Body of pancreas (tissue), 4 donors: ENCODE measurements around the gene FBXW12. TPM values are rescaled to one million over a fixed set of nuclear protein-coding genes. Genes with fewer than 3 reads are reported as not detected.

Experiments
- ATAC-seq: fragments of 150-250 bp; one replicate; pipeline ENCODE4 v1.9.1; 2016
- DNase-seq, 4 donors: peaks; one replicate each; pipeline ENCODE4 v3.0.0-alpha.2; 2019
- H3K27ac ChIP-seq, 4 donors: fragments of 200-600 bp; sonication (generic); 1 replicate in 3 of 4; 2 replicates in 1 of 4; pipeline versions ENCODE4 v1.5.1 to v1.6.1; 2016 to 2019; ENCODE audit warnings: mild to moderate bottlenecking in 1 of 4, mixed read lengths in 1 of 4, moderate library complexity in 1 of 4
- H3K27me3 ChIP-seq, 2 donors: fragments of 200-600 bp; sonication (generic); one replicate each; pipeline ENCODE4 v1.6.0; 2016; ENCODE audit warnings: mild to moderate bottlenecking in 1 of 2
- H3K36me3 ChIP-seq, 2 donors: fragments of 200-600 bp; sonication (generic); replicated peaks in 1 of 2; 2 replicates each; pipeline ENCODE4 v1.5.1; 2016; ENCODE audit warnings: low read depth in 2 of 2; ENCODE audit not compliant: insufficient read depth in 1 of 2
- H3K4me1 ChIP-seq: fragments of 200-600 bp; sonication (generic); one replicate; pipeline ENCODE4 v1.6.0; 2016
- H3K4me3 ChIP-seq, 2 donors: fragments of 200-600 bp; sonication (generic); 1 replicate in 1 of 2; 2 replicates in 1 of 2; pipeline ENCODE4 v1.5.1; 2016 to 2019
- H3K9me3 ChIP-seq, 3 donors: fragments of 200-600 bp; sonication (generic); 1 replicate in 2 of 3; 2 replicates in 1 of 3; pipeline ENCODE4 v1.5.1; 2016
- CTCF ChIP-seq, 7 experiments: fragments of 450-650 bp in 4 of 7; fragments of 200-600 bp in 3 of 7; sonication (generic) in 3 of 7; IDR thresholded peaks; one replicate each; pipeline ENCODE4 v1.5.1; 2016 to 2019; ENCODE audit warnings: antibody characterized with exemption in 7 of 7
- POLR2A ChIP-seq, 3 donors: fragments of 450-650 bp; IDR thresholded peaks; one replicate each; pipeline ENCODE4 v1.6.1; 2016; ENCODE audit warnings: antibody characterized with exemption in 3 of 3, mild to moderate bottlenecking in 2 of 3
- WGBS, 2 donors: methylation state at CpG; one replicate each; pipeline ENCODE4 v1.1.5; 2017; 5-methylcytosine and 5-hydroxymethylcytosine counted together
- intact Hi-C: fragments of 100-400 bp; cut with DNase I; formaldehyde crosslinking; loops from one replicate; pipeline ENCODE4 v1.15.1; 2023
- total RNA-seq, 2 donors: library from RNA; depleted of rRNA; stranded (reverse); fragments of >200 nt; gene quantifications; one replicate each; pipeline ENCODE4 v1.1.0, GENCODE V29; 2016

FBXW12 gene
- total RNA-seq, 2 donors from 2014 or later: 3.4 to 23.7 TPM

GRCh38 chr3:48372862-48373435, 930 bp downstream of the FBXW12 start:
- intact Hi-C loops: no loop called here
- no peak for ATAC-seq
- Histone ChIP-seq H3K4me1 (peaks cover 55% of the 10 kb centered on the region), H3K27me3 (no peaks in the 10 kb centered on the region), H3K9me3 (no peaks in the 10 kb centered on the region), H3K4me3 (no peak overlapping the region), H3K36me3 (no peaks in the 10 kb centered on the region), H3K27ac (peak overlapping the region; percentile 77 to 87 (median 82))
- DNase-seq: no peak
- TF ChIP-seq CTCF (IDR thresholded peaks at IDR 0.05): no peak
- TF ChIP-seq POLR2A (IDR thresholded peaks at IDR 0.05): no peak
- WGBS, 2 donors: 14 to 29% methylated on average over 5 of the region's 5 CpGs

- intact Hi-C loops: no loop called here
- TF ChIP-seq POLR2A (IDR thresholded peaks at IDR 0.05): no peak
- no peak for TF ChIP-seq CTCF (IDR thresholded peaks at IDR 0.05)
- Histone ChIP-seq H3K27me3 (no peaks in the 10 kb centered on the region), H3K4me3 (no peak overlapping the region), H3K27ac (no peak overlapping the region), H3K36me3 (no peaks in the 10 kb centered on the region), H3K4me1 (peaks cover 5% of the 10 kb centered on the region), H3K9me3 (no peaks in the 10 kb centered on the region)
- DNase-seq (no peak), ATAC-seq (no peak)
Observed at GRCh38 chr3:48387634-48388033, 15.6 kb downstream of the FBXW12 start.

- H3K9me3 ChIP-seq: no peaks in the 10 kb centered on the region
- 63 to 64% methylated on average over 2 of the region's 2 CpGs for WGBS, 2 donors
- TF ChIP-seq POLR2A (IDR thresholded peaks at IDR 0.05) (no peak), CTCF (IDR thresholded peaks at IDR 0.05) (no peak)
- H3K4me1 ChIP-seq: peaks cover 5% of the 10 kb centered on the region
- ATAC-seq: no peak
- DNase-seq: no peak
- no peaks in the 10 kb centered on the region for H3K36me3 ChIP-seq
- intact Hi-C loops: no loop called here
- no peaks in the 10 kb centered on the region for H3K27me3 ChIP-seq
- no peak overlapping the region for H3K27ac ChIP-seq
- H3K4me3 ChIP-seq: no peak overlapping the region
Observed at GRCh38 chr3:48388966-48389365, 16.9 kb downstream of the FBXW12 start.

GRCh38 chr3:48394391-48394790, 22.4 kb downstream of the FBXW12 start:
- intact Hi-C loops: no loop called here
- TF ChIP-seq POLR2A (IDR thresholded peaks at IDR 0.05) (no peak), CTCF (IDR thresholded peaks at IDR 0.05) (no peak)
- ATAC-seq (no peak), DNase-seq (no peak)
- Histone ChIP-seq H3K27me3 (no peaks in the 10 kb centered on the region), H3K4me3 (no peak overlapping the region), H3K4me1 (peaks cover 12% of the 10 kb centered on the region), H3K36me3 (no peaks in the 10 kb centered on the region), H3K9me3 (no peaks in the 10 kb centered on the region), H3K27ac (no peak overlapping the region)
- WGBS, 2 donors: 88% methylated on average over 2 of the region's 2 CpGs

GRCh38 chr3:48395714-48396113, 23.7 kb downstream of the FBXW12 start:
- intact Hi-C loops: no loop called here

More at GRCh38 chr3:48395714-48396113, 23.7 kb downstream of the FBXW12 start:
- H3K27ac ChIP-seq: no peak overlapping the region
- TF ChIP-seq POLR2A (IDR thresholded peaks at IDR 0.05) (no peak), CTCF (IDR thresholded peaks at IDR 0.05) (no peak)
- H3K4me1 ChIP-seq: peaks cover 25% of the 10 kb centered on the region
- 73 to 81% methylated on average over 3 of the region's 3 CpGs for WGBS, 2 donors
- ATAC-seq (no peak), DNase-seq (no peak)
- no peak overlapping the region for H3K4me3 ChIP-seq
- H3K27me3 ChIP-seq: no peaks in the 10 kb centered on the region
- H3K9me3 ChIP-seq: no peaks in the 10 kb centered on the region
- no peaks in the 10 kb centered on the region for H3K36me3 ChIP-seq
